C4-2B (cell line): ENCODE results near the gene LCORL.

Experiments used
- CTCF ChIP-seq: fragments of 450-650 bp; conservative IDR thresholded peaks from 2 replicates; pipeline ENCODE4 v1.5.1; 2017; ENCODE audit warnings: mild to moderate bottlenecking
- ZFX ChIP-seq: fragments of 450-650 bp; IDR thresholded peaks from 2 replicates; pipeline ENCODE4 v1.6.1; 2017

- TF ChIP-seq CTCF = no peak
- no peak for TF ChIP-seq ZFX
These were observed 35.7 kb downstream of the LCORL start for GRCh38 chr4:17985832-17986231.
